Measurements from ENCODE around the gene APOL5.
"Not testable (repeated sequence)": the region's sequence is repeated elsewhere in the genome, so short reads cannot be mapped to it uniquely, and the experiment has no call there.

The APOL5 gene

GRCh38 chr22:35712672-35713071, 5.0 kb upstream of the APOL5 start:
- no peak for FAIRE-seq

- no peak for FAIRE-seq
Observed at GRCh38 chr22:35719212-35719875, 1.7 kb downstream of the APOL5 start.

GRCh38 chr22:35721960-35722359, 4.3 kb downstream of the APOL5 start:
- no peak for FAIRE-seq

- no peak for FAIRE-seq
Observed at GRCh38 chr22:35725521-35725920, 7.8 kb downstream of the APOL5 start.

GRCh38 chr22:35726398-35726797, 8.7 kb downstream of the APOL5 start:
- no peak for FAIRE-seq

GRCh38 chr22:35726933-35727332, 9.3 kb downstream of the APOL5 start:
- FAIRE-seq, result no peak

GRCh38 chr22:35727436-35727835, 9.8 kb downstream of the APOL5 start:
- FAIRE-seq, result no peak

DNA sequence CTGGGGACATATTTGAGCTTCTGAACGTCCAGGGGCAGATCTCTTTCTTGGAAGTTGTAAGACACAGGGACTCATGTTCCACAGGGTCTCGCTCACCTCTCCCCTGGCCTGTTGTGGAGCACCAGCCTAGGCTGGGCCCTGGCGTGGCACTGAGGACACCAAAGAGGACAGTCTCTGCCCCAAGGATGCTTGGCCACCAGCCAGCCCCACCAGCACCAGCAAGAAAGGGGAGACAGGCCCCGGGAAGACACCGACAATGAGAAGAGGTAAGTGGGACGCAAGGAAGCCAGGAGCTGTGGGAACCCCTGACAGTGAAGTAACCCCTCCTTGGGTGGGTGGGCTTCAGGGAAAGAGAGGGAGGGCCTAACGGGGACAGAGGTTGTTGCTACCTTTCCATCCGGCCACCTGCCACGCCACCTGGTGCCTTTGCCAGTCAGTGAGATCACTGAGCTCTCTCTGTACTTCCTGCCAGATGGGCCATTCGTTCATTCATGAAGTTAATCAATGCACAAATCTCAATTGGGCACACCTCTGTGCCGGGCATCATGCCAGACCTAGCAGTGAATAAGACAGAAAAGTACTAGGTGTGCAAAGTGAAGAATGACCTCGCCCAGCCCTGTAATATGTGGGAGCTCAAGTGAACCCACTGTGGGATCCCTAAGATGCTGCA, 11.1 kb downstream of the APOL5 start:
- FAIRE-seq, result no peak

DNA sequence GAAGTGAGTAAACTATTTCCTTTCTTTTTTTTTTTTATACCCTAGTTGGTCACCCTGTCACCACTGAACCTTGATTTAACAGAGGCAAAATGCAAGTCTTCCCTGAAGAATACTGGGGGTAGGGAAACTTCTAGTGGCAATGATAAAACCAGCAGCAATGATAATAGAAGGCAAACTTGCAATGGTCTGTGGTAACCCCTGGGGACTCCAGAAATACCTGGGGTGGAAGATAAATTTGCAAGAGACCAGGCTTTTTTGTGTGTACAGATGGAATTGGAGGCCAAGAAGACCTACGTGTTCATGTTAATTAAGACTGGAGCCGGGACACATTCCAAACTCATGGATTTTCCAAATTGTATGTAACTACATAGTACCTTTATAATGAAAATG, 11.6 kb downstream of the APOL5 start:
- no peak for FAIRE-seq

GRCh38 chr22:35731321-35731720, 13.6 kb downstream of the APOL5 start:
- FAIRE-seq, result no peak

DNA sequence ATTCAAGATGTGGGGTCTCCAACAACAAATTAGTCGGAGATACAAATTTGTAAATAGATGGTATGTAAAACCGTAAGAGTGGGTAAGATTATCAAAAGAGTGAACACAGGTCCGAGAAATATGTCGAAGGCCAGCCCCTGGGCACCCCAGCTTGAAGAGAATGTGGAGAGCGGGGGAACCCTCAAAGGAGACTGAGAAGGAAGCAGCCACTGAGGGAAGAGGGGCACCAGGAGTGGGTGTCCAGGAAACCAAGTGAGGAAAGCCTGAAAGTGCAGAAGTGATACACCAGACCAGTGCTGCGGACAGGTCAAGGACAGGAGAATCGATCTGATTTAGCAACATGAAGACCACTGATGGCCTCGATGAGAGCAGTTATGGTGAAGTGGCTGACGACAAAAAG, 14.4 kb downstream of the APOL5 start:
- FAIRE-seq, result no peak

GRCh38 chr22:35733036-35733435, 15.4 kb downstream of the APOL5 start:
- no peak for FAIRE-seq

DNA sequence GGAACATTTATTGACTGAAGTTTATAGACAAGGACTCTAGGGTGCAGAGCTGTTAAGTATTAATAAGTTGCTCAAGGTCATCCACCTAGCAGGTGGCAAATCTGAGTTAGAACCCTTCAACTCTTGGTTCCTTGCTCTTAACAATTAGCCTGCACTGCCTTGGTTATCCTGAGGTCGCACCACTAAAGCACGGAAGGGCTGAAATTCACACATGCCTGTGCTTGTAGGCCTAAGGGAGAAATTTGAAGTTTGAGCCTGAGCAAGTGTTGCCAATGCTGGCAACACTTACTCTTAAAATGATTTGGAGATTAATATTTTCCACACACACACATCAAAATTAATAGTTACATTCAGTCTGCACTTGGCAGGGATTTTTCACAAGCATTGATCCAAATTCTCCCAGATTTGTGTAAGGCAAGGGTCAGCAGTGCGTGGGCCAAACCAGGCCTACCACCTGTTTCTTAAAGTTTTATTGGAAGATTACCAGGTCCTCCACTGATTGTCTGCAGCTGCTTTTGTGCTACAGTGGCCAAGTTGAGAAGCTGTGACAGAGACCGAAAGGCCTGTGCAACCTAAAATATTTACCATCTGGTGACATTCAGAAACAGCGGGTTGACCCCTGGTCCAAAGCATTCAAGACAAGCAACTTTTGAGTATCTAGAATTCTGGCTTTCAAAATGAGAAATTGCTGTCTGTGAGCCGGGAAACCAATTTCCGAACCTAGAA, 16.3 kb downstream of the APOL5 start:
- FAIRE-seq, result no peak

DNA sequence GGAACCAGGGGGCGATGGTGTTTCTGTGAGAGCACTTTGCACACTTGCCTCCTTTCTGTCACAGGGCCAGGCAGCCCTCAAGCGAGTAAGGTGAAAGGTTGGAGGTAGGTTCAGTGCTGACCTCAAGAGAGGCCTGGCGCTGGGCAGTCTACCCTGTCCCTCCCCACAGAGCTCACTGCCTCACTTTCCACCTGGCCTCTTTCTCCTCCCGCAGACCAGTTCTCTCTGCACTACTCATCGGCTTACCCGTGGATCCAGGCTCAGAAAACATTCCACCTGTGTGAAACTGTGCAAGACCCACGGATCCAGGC, 16.8 kb downstream of the APOL5 start:
- no peak for FAIRE-seq

DNA sequence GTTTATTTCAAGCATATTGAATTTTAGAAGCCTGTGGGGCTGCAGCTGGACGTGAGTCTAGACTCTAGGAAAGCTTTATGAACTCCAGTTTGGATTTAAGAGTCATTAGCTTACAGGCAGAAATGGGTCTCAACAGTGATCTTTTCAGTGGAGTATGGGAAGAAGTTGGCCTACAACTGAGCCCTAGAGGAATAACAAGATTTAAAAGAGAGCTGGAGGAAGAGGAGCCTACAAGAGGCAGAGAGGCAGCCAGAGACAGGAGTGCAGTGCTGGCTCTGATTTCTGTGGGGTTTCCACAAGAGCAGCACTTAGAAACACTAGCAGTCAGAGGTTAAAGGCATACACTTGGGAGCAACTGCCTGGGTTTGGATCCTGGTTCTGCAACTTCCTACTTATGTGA, 17.9 kb downstream of the APOL5 start:
- no peak for FAIRE-seq

- no peak for FAIRE-seq
Observed at GRCh38 chr22:35736166-35736565, 18.5 kb downstream of the APOL5 start.

- FAIRE-seq, result no peak
Observed at GRCh38 chr22:35736701-35737100, 19.0 kb downstream of the APOL5 start.

- FAIRE-seq, result not testable (repeated sequence)
Observed at GRCh38 chr22:35737886-35738285, 20.2 kb downstream of the APOL5 start.

DNA sequence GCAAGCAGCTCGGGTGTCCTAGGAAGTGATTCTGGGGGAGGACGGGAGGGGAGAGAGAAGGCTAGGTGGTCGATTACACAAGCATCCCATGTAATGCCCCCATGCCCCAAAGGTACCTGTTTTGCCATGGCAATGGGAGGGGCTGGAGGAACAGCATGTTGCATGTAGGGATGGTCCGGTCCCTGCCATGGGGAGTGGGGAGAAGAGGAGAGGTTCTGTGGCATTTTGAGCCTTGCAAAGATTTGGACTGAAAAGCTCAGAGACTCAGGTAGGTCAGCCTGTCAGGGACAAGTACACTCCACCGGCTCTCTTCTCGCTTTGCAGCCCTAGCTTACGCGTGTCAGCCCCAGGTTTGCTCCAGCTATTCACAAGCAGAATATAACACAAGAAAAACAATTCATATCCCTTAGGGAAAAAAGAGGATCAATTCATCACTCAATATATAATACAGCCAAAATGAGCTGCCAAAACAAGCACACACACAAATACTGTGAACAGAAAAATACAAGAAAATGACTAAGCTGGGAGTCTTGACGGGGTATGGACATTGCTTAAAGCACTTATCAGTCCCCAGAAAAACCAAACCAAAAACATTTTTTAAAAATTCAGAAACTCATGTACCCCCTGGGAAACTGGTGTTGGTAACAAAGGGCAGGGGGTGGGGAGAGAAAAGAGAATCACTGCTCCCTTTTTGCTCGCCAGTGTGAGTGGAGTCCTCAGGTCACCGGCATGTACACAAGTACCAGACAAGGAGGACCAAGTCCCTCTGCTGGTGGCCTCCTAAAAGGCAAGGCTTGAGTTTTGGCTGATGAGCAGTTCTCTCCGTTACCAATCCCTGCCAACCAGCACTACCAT, 21.6 kb downstream of the APOL5 start:
- FAIRE-seq, result no peak

GRCh38 chr22:35739931-35740380, 22.3 kb downstream of the APOL5 start:
- no peak for FAIRE-seq

GRCh38 chr22:35740616-35741015, 22.9 kb downstream of the APOL5 start:
- no peak for FAIRE-seq

- FAIRE-seq, result no peak
Observed at GRCh38 chr22:35742342-35743100, 24.8 kb downstream of the APOL5 start.
